ENCODE data around the gene KCTD17. TPM values are rescaled to one million over a fixed set of nuclear protein-coding genes. Genes with fewer than 3 reads are reported as not detected.

Gene KCTD17
- total RNA-seq, 1 experiment from 2014 or later = 32.7 TPM

GRCh38 chr22:37063431-37064420 is 12.2 kb downstream of the KCTD17 start:
- Histone ChIP-seq H3K36me3 (ENCODE audit: control insufficient read depth, insufficient read depth, low read length) (no peaks in the 10 kb centered on the region), H3K9me3 (ENCODE audit: control insufficient read depth, insufficient read depth, low read depth, low read length) (no peaks in the 10 kb centered on the region), H3K4me1 (ENCODE audit: control insufficient read depth, insufficient read depth, low read length) (no peaks in the 10 kb centered on the region), H3K4me3 (ENCODE audit: low read depth in 2 of 2, low read length in 2 of 2) (no peak overlapping the region), H3K27ac (ENCODE audit: low read length) (no peak overlapping the region), H3K27me3 (ENCODE audit: control insufficient read depth, insufficient read depth, low read length) (no peaks in the 10 kb centered on the region)
- intact Hi-C loops (cut with micrococcal nuclease; ENCODE audit: unreplicated experiment) = no loop called here
- ATAC-seq (no peak), DNase-seq (ENCODE audit: low read depth, low spot score) (no peak)
- TF ChIP-seq CTCF (IDR thresholded peaks at IDR 0.05) = no peak
- TF ChIP-seq REST (IDR thresholded peaks at IDR 0.05; ENCODE audit: insufficient read depth in 1 of 2, low read depth in 2 of 2, low read length in 1 of 2) = no peak
- TF ChIP-seq SIN3A (IDR thresholded peaks at IDR 0.05; ENCODE audit: borderline replicate concordance, insufficient read depth, low read depth, low read length) = no peak
- no peak for TF ChIP-seq POLR2AphosphoS5 (IDR thresholded peaks at IDR 0.05; ENCODE audit: low read depth, low read length)
- TF ChIP-seq TCF7L2 (IDR thresholded peaks at IDR 0.05; ENCODE audit: low read depth, low read length) = no peak
- in situ Hi-C loops (cut with HindIII; ENCODE audit: low pct_unique_long_range_greater_than_20kb, low sequenced_read_pairs) = no loop called here
- no TSS peak for BruUV-seq (replicated peaks)
- ChIA-PET POLR2A (no interaction called here), CTCF (no interaction called here)

GRCh38 chr22:37064553-37064952 is 13.0 kb downstream of the KCTD17 start:
- no peak for TF ChIP-seq TCF7L2 (IDR thresholded peaks at IDR 0.05; ENCODE audit: low read depth, low read length)
- no peak overlapping the region for H3K4me3 ChIP-seq (ENCODE audit: low read depth in 2 of 2, low read length in 2 of 2)
- ChIA-PET POLR2A (no interaction called here), CTCF (no interaction called here)
- H3K27me3 ChIP-seq (ENCODE audit: control insufficient read depth, insufficient read depth, low read length) = no peaks in the 10 kb centered on the region
- no peak overlapping the region for H3K27ac ChIP-seq (ENCODE audit: low read length)
- no peak for DNase-seq (ENCODE audit: low read depth, low spot score)
- BruUV-seq (replicated peaks) = no TSS peak
- intact Hi-C loops (cut with micrococcal nuclease; ENCODE audit: unreplicated experiment) (no loop called here), in situ Hi-C loops (cut with HindIII; ENCODE audit: low pct_unique_long_range_greater_than_20kb, low sequenced_read_pairs) (no loop called here)
- ATAC-seq = no peak
- no peaks in the 10 kb centered on the region for H3K36me3 ChIP-seq (ENCODE audit: control insufficient read depth, insufficient read depth, low read length)
- no peaks in the 10 kb centered on the region for H3K9me3 ChIP-seq (ENCODE audit: control insufficient read depth, insufficient read depth, low read depth, low read length)
- no peaks in the 10 kb centered on the region for H3K4me1 ChIP-seq (ENCODE audit: control insufficient read depth, insufficient read depth, low read length)

GRCh38 chr22:37065180-37065579 is 13.6 kb downstream of the KCTD17 start:
- in situ Hi-C loops (cut with HindIII; ENCODE audit: low pct_unique_long_range_greater_than_20kb, low sequenced_read_pairs) (no loop called here), intact Hi-C loops (cut with micrococcal nuclease; ENCODE audit: unreplicated experiment) (no loop called here)
- CTCF ChIA-PET = no interaction called here
- Histone ChIP-seq H3K9me3 (ENCODE audit: control insufficient read depth, insufficient read depth, low read depth, low read length) (no peaks in the 10 kb centered on the region), H3K4me3 (ENCODE audit: low read depth in 2 of 2, low read length in 2 of 2) (no peak overlapping the region), H3K4me1 (ENCODE audit: control insufficient read depth, insufficient read depth, low read length) (no peaks in the 10 kb centered on the region), H3K36me3 (ENCODE audit: control insufficient read depth, insufficient read depth, low read length) (no peaks in the 10 kb centered on the region), H3K27ac (ENCODE audit: low read length) (no peak overlapping the region), H3K27me3 (ENCODE audit: control insufficient read depth, insufficient read depth, low read length) (no peaks in the 10 kb centered on the region)
- no TSS peak for BruUV-seq (replicated peaks)
- TF ChIP-seq CTCF (IDR thresholded peaks at IDR 0.05) = no peak
- no peak for TF ChIP-seq REST (IDR thresholded peaks at IDR 0.05; ENCODE audit: insufficient read depth in 1 of 2, low read depth in 2 of 2, low read length in 1 of 2)
- DNase-seq (ENCODE audit: low read depth, low spot score) = no peak
- ATAC-seq = no peak
- POLR2A ChIA-PET = no interaction called here

Data from Panc1 (cell line).